Activated CD4-positive, alpha-beta memory T cell treated with anti-CD3 and anti-CD28 coated beads, Interleukin-2, amount 10 ng/mL, durations not matched to agents 7 days and 5 days (primary cell): Measurements from ENCODE around the gene TMED1. TPM values are rescaled to one million over a fixed set of nuclear protein-coding genes. Genes with fewer than 3 reads are reported as not detected.
A peak's percentile ranks its signal among the peaks of the same experiment; 100 is the strongest.

ENCODE experiments used
- CTCF ChIA-PET: fragments of 350-600 bp; sonication (Branson Sonifier 250); formaldehyde crosslinking; loops from one replicate; lab custom pipeline; 2021; ENCODE audit warnings: antibody characterized with exemption, inconsistent platforms; lab: Charles Lee
- POLR2A ChIA-PET: fragments of 350-600 bp; sonication (Branson Sonifier 250); formaldehyde crosslinking; loops from one replicate; lab custom pipeline; 2021; ENCODE audit warnings: antibody characterized with exemption; lab: Charles Lee
- DNase-seq: peaks from one replicate; pipeline ENCODE4 v3.0.0-alpha.2; 2020
- H3K27ac Mint-ChIP-seq: one replicate; pipeline ENCODE4 v1.8.0; 2021; ENCODE audit warnings: mild to moderate bottlenecking, mixed read lengths
- H3K27me3 Mint-ChIP-seq: one replicate; pipeline ENCODE4 v1.8.0; 2021; ENCODE audit warnings: mixed read lengths
- H3K36me3 Mint-ChIP-seq: one replicate; pipeline ENCODE4 v1.8.0; 2021; ENCODE audit warnings: low read depth, mixed read lengths
- H3K4me1 Mint-ChIP-seq: one replicate; pipeline ENCODE4 v1.8.0; 2021; ENCODE audit warnings: mixed read lengths
- H3K4me3 Mint-ChIP-seq: one replicate; pipeline ENCODE4 v1.8.0; 2021; ENCODE audit warnings: mild to moderate bottlenecking, mixed read lengths
- H3K9me3 Mint-ChIP-seq: one replicate; pipeline ENCODE4 v1.8.0; 2021; ENCODE audit warnings: mixed read lengths
- total RNA-seq, 2 experiments: library from RNA; stranded (reverse); gene quantifications; one replicate each; pipeline ENCODE4 v1.2.3, GENCODE V29; 2021

The TMED1 gene
- total RNA-seq, 2 experiments from 2014 or later, result 15.7 to 17.3 TPM

- CTCF ChIA-PET, result interaction anchor here (0.7 to 1.1 kb wide), 2 partner anchors 21 to 43 kb away, joined by 3 to 5 read pairs; partner anchors contain the start of gene TMED1
- H3K4me3 Mint-ChIP-seq, result no peak overlapping the region
Observed at GRCh38 chr19:10815007-10815536, 20.9 kb downstream of the TMED1 start.

GRCh38 chr19:10812902-10813404 lies 23.1 kb downstream of the TMED1 start:
- Mint-ChIP-seq H3K4me1 (peaks cover 56% of the 10 kb centered on the region), H3K4me3 (no peak overlapping the region), H3K9me3 (peaks cover 8% of the 10 kb centered on the region), H3K36me3 (peaks cover 58% of the 10 kb centered on the region), H3K27ac (peak overlapping the region; percentile 82), H3K27me3 (no peaks in the 10 kb centered on the region)
- POLR2A ChIA-PET, result no interaction called here
- CTCF ChIA-PET, result interaction anchor here (0.9 kb wide), 1 partner anchor 95 kb away, joined by 3 read pairs; the partner anchor contains the start of gene DNM2
- DNase-seq, result peak; percentile 60

More at GRCh38 chr19:10815007-10815536, 20.9 kb downstream of the TMED1 start:
- peaks cover 39% of the 10 kb centered on the region for H3K4me1 Mint-ChIP-seq
- POLR2A ChIA-PET, result interaction anchor here (1.6 to 2.8 kb wide), 2 partner anchors 22 to 97 kb away, joined by 6 to 8 read pairs; partner anchors contain the start of gene DNM2
- no peak for DNase-seq
- H3K36me3 Mint-ChIP-seq, result peaks cover 55% of the 10 kb centered on the region
- H3K27ac Mint-ChIP-seq, result peak overlapping the region; percentile 67
- H3K9me3 Mint-ChIP-seq, result no peaks in the 10 kb centered on the region
- H3K27me3 Mint-ChIP-seq, result no peaks in the 10 kb centered on the region

GRCh38 chr19:10812196-10812595 lies 23.8 kb downstream of the TMED1 start:
- H3K27me3 Mint-ChIP-seq, result no peaks in the 10 kb centered on the region
- ChIA-PET POLR2A (no interaction called here), CTCF (interaction anchor here (0.6 kb wide), 1 partner anchor 102 kb away, joined by 3 read pairs; no protein-coding TSS in a partner anchor)
- H3K4me3 Mint-ChIP-seq, result no peak overlapping the region
- H3K36me3 Mint-ChIP-seq, result peaks cover 56% of the 10 kb centered on the region
- peak overlapping the region; percentile 82 for H3K27ac Mint-ChIP-seq
- peaks cover 8% of the 10 kb centered on the region for H3K9me3 Mint-ChIP-seq
- DNase-seq, result no peak
- H3K4me1 Mint-ChIP-seq, result peaks cover 58% of the 10 kb centered on the region

GRCh38 chr19:10811391-10812111 lies 24.5 kb downstream of the TMED1 start:
- H3K36me3 Mint-ChIP-seq, result peaks cover 52% of the 10 kb centered on the region
- no peak overlapping the region for H3K4me3 Mint-ChIP-seq
- peaks cover 8% of the 10 kb centered on the region for H3K9me3 Mint-ChIP-seq
- POLR2A ChIA-PET, result interaction anchor here (1.2 kb wide), 1 partner anchor 93 kb away, joined by 3 read pairs; no protein-coding TSS in a partner anchor
- CTCF ChIA-PET, result no interaction called here
- no peak overlapping the region for H3K27ac Mint-ChIP-seq
- peaks cover 58% of the 10 kb centered on the region for H3K4me1 Mint-ChIP-seq
- no peaks in the 10 kb centered on the region for H3K27me3 Mint-ChIP-seq
- no peak for DNase-seq

- no peak for DNase-seq
- ChIA-PET CTCF (interaction anchor here (0.8 to 1.5 kb wide), 5 partner anchors 11 to 92 kb away, joined by 3 to 8 read pairs (median 6); partner anchors contain the start of genes CARM1 and DNM2), POLR2A (interaction anchor here (0.6 to 1.6 kb wide), 5 partner anchors 12 to 92 kb away, joined by 3 to 9 read pairs (median 4); partner anchors contain the start of genes DNM2 and TMED1)
- Mint-ChIP-seq H3K36me3 (peaks cover 55% of the 10 kb centered on the region), H3K27ac (peak overlapping the region; percentile 83), H3K27me3 (no peaks in the 10 kb centered on the region), H3K4me1 (peaks cover 54% of the 10 kb centered on the region), H3K9me3 (peaks cover 8% of the 10 kb centered on the region), H3K4me3 (no peak overlapping the region)
Observed at GRCh38 chr19:10809651-10810285, 26.2 kb downstream of the TMED1 start.

GRCh38 chr19:10808937-10809649 lies 26.9 kb downstream of the TMED1 start:
- POLR2A ChIA-PET, result interaction anchor here (0.6 to 1.6 kb wide), 5 partner anchors 11 to 91 kb away, joined by 3 to 9 read pairs (median 4); partner anchors contain the start of genes DNM2 and TMED1
- no peaks in the 10 kb centered on the region for H3K27me3 Mint-ChIP-seq
- H3K4me1 Mint-ChIP-seq, result peaks cover 50% of the 10 kb centered on the region
- peak; percentile 80 for DNase-seq
- peak overlapping the region; percentile 83 for H3K27ac Mint-ChIP-seq
- peak overlapping the region; percentile 22 for H3K4me3 Mint-ChIP-seq
- H3K9me3 Mint-ChIP-seq, result peaks cover 8% of the 10 kb centered on the region
- peaks cover 54% of the 10 kb centered on the region for H3K36me3 Mint-ChIP-seq
- CTCF ChIA-PET, result interaction anchor here (0.8 to 1.5 kb wide), 4 partner anchors 12 to 92 kb away, joined by 3 to 8 read pairs (median 5); partner anchors contain the start of genes CARM1 and DNM2

DNA sequence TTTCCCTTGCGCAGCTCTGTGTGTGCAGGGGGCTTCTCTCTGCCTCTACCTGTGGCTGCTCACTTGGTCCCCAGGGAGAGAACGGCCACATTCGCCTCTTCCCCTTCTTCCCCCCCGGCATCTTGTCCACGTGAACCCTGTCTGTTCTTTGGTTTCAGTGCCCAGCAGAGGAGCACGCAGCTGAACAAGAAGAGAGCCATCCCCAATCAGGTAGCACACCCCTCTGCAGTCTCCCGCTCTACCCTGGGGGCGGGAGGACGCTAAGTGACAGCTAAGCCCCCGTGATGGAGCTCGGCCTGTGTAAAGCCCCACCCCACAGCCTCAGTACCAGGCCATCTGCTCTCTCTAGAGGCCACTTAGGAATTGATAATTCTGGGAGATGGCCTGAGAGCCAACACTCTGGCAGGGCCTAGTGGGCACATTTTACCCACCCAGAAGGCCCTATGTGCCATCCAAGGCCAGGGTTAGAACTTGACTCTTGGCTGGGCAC lies 30.2 kb downstream of the TMED1 start:
- Mint-ChIP-seq H3K27ac (no peak overlapping the region), H3K36me3 (peaks cover 70% of the 10 kb centered on the region), H3K4me3 (no peak overlapping the region), H3K4me1 (peaks cover 29% of the 10 kb centered on the region), H3K27me3 (no peaks in the 10 kb centered on the region), H3K9me3 (peaks cover 8% of the 10 kb centered on the region)
- DNase-seq, result no peak
- CTCF ChIA-PET, result interaction anchor here (1.2 kb wide), 1 partner anchor 11 kb away, joined by 3 read pairs; no protein-coding TSS in a partner anchor
- POLR2A ChIA-PET, result interaction anchor here (1.0 to 2.0 kb wide), 4 partner anchors 8 to 88 kb away, joined by 3 to 5 read pairs (median 4); partner anchors contain the start of genes DNM2 and TMED1

- CTCF ChIA-PET, result no interaction called here
- no peak for DNase-seq
- no peaks in the 10 kb centered on the region for H3K27me3 Mint-ChIP-seq
- H3K36me3 Mint-ChIP-seq, result peaks cover 70% of the 10 kb centered on the region
- peaks cover 24% of the 10 kb centered on the region for H3K4me1 Mint-ChIP-seq
- peaks cover 8% of the 10 kb centered on the region for H3K9me3 Mint-ChIP-seq
- H3K27ac Mint-ChIP-seq, result peak overlapping the region; percentile 47
- H3K4me3 Mint-ChIP-seq, result no peak overlapping the region
- POLR2A ChIA-PET, result interaction anchor here (1.0 kb wide), 1 partner anchor 15 kb away, joined by 3 read pairs; no protein-coding TSS in a partner anchor
Observed at GRCh38 chr19:10805065-10805757, 30.8 kb downstream of the TMED1 start.

- H3K27me3 Mint-ChIP-seq, result no peaks in the 10 kb centered on the region
- H3K27ac Mint-ChIP-seq, result peak overlapping the region; percentile 26
- ChIA-PET CTCF (no interaction called here), POLR2A (interaction anchor here (0.6 kb wide), 1 partner anchor 73 kb away, joined by 3 read pairs; no protein-coding TSS in a partner anchor)
- peaks cover 65% of the 10 kb centered on the region for H3K36me3 Mint-ChIP-seq
- H3K4me3 Mint-ChIP-seq, result no peak overlapping the region
- no peak for DNase-seq
- peaks cover 24% of the 10 kb centered on the region for H3K4me1 Mint-ChIP-seq
- H3K9me3 Mint-ChIP-seq, result peaks cover under 1% of the 10 kb centered on the region
Observed at GRCh38 chr19:10803252-10803651, 32.8 kb downstream of the TMED1 start.

DNA sequence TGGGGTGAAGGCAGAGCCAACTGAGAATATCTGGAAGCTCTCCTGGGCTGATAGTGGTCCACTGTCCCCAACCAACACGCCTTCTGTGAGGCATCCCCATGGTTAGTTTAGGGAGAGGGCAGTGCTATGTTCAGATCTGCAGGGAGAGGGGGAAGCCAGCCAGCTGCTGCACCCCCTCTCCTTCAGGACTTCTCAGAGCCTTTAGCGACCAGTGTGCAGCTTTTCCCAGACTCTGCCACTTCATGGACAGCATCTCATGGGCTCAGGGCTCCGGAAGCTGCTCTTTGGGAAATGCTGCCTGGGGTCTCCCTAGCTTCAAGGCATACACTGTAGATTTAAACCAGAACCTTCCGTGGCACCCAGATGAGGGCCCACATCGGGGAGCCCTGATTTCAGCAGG lies 33.5 kb downstream of the TMED1 start:
- H3K36me3 Mint-ChIP-seq, result peaks cover 67% of the 10 kb centered on the region
- POLR2A ChIA-PET, result no interaction called here
- no peak overlapping the region for H3K27ac Mint-ChIP-seq
- no peak overlapping the region for H3K4me3 Mint-ChIP-seq
- H3K4me1 Mint-ChIP-seq, result peaks cover 27% of the 10 kb centered on the region
- no peaks in the 10 kb centered on the region for H3K9me3 Mint-ChIP-seq
- CTCF ChIA-PET, result no interaction called here
- no peak for DNase-seq
- no peaks in the 10 kb centered on the region for H3K27me3 Mint-ChIP-seq

DNA sequence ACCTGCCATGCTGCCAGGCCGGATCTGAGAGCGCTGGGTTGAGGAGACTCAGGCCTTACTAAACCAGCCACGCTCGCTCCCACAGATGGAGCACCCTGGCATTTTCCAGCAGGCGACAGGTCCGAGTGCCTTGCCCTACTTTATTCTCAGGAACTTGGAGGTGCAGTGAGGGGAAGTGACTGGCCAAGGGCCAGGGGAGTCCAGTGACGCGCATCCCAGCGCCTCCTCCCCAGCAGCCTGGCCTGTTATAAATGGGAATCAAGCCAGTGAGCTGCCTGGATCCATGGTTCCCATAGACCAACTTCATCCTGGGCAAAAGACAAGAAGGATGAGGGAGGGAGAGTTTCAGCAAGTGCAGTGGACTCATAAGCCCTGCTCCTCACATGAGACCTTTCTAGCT lies 35.5 kb downstream of the TMED1 start:
- ChIA-PET POLR2A (interaction anchor here (1.0 to 2.0 kb wide), 2 partner anchors 69 to 82 kb away, joined by 3 to 5 read pairs; no protein-coding TSS in a partner anchor), CTCF (no interaction called here)
- H3K36me3 Mint-ChIP-seq, result peaks cover 73% of the 10 kb centered on the region
- no peak overlapping the region for H3K4me3 Mint-ChIP-seq
- peaks cover 42% of the 10 kb centered on the region for H3K4me1 Mint-ChIP-seq
- H3K27me3 Mint-ChIP-seq, result no peaks in the 10 kb centered on the region
- H3K9me3 Mint-ChIP-seq, result no peaks in the 10 kb centered on the region
- DNase-seq, result no peak
- no peak overlapping the region for H3K27ac Mint-ChIP-seq
